ENCODE measurements around the gene URB1.

Gene URB1

DNA sequence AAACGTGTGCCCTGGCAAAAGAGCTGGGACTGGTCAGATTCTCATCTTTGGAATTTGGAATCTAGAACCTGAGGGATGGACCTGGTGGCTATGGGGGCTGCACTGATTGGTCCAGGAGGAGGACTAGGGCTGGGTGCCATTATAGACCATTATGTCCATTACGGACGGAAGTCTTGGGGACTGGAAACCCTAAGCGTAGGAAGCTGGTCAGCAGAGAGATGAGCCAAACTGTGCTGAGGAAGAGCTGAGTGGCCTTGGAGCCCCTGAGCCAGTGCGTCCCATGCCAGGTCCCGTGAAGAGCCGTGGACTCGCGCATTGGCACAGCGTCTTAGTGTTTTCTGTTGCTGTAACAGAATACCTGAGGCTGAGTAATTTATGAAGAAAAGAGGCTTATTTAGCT, 84.1 kb downstream of the URB1 start:
- Histone ChIP-seq H3K27ac (ENCODE audit: low read depth, low read length, poor library complexity, severe bottlenecking) (no peak overlapping the region), H3K36me3 (ENCODE audit: insufficient read depth, low read length) (peaks cover 44% of the 10 kb centered on the region), H3K9me3 (ENCODE audit: low read length) (no peaks in the 10 kb centered on the region), H3K79me2 (ENCODE audit: insufficient read depth, low read length) (no peaks in the 10 kb centered on the region), H3K27me3 (ENCODE audit: insufficient read depth, low read length) (no peaks in the 10 kb centered on the region), H3K4me2 (ENCODE audit: low read length) (no peak overlapping the region), H2AFZ (ENCODE audit: low read length) (no peak overlapping the region), H3F3A (ENCODE audit: insufficient read depth, low read length) (no peaks in the 10 kb centered on the region), H3K9ac (ENCODE audit: low read length) (no peak overlapping the region), H3K4me1 (ENCODE audit: insufficient read depth, low read length, severe bottlenecking) (no peaks in the 10 kb centered on the region), H3K9me2 (ENCODE audit: low read depth, low read length) (no peaks in the 10 kb centered on the region), H4K20me1 (ENCODE audit: insufficient read depth, low read length) (no peaks in the 10 kb centered on the region), H3K4me3 (ENCODE audit: low read depth, low read length, poor library complexity, severe bottlenecking) (no peak overlapping the region)
- TF ChIP-seq, protein P1, sequence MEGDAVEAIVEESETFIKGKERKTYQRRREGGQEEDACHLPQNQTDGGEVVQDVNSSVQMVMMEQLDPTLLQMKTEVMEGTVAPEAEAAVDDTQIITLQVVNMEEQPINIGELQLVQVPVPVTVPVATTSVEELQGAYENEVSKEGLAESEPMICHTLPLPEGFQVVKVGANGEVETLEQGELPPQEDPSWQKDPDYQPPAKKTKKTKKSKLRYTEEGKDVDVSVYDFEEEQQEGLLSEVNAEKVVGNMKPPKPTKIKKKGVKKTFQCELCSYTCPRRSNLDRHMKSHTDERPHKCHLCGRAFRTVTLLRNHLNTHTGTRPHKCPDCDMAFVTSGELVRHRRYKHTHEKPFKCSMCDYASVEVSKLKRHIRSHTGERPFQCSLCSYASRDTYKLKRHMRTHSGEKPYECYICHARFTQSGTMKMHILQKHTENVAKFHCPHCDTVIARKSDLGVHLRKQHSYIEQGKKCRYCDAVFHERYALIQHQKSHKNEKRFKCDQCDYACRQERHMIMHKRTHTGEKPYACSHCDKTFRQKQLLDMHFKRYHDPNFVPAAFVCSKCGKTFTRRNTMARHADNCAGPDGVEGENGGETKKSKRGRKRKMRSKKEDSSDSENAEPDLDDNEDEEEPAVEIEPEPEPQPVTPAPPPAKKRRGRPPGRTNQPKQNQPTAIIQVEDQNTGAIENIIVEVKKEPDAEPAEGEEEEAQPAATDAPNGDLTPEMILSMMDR (IDR thresholded peaks at IDR 0.05; ENCODE audit: low read length) = no peak
- TF ChIP-seq EZH2 (IDR thresholded peaks at IDR 0.05; ENCODE audit: borderline replicate concordance, low read length) = no peak

DNA sequence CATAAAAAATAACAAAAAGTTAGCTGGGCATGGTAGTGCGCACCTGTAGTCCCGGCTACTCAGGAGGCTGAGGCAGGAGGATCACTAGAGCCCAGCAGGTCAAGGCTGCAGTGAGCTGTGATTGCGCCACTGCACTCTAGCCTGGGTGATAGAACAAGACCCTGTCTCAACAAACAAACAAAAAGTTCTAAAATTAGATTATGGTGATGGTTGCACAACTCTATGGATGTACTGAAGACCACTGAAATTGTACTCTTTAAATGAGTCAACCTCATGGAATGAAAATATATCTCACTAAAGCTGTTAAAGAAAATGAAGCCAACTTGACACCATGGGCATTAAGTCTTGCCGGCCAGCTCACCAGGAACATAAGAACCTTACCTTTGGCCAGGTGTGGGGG, 85.1 kb downstream of the URB1 start:
- Histone ChIP-seq H3K27me3 (ENCODE audit: insufficient read depth, low read length) (no peaks in the 10 kb centered on the region), H4K20me1 (ENCODE audit: insufficient read depth, low read length) (no peaks in the 10 kb centered on the region), H3K9me3 (ENCODE audit: low read length) (no peaks in the 10 kb centered on the region), H3K4me2 (ENCODE audit: low read length) (no peak overlapping the region), H3K9me2 (ENCODE audit: low read depth, low read length) (no peaks in the 10 kb centered on the region), H3K36me3 (ENCODE audit: insufficient read depth, low read length) (peaks cover 35% of the 10 kb centered on the region), H2AFZ (ENCODE audit: low read length) (no peak overlapping the region), H3F3A (ENCODE audit: insufficient read depth, low read length) (no peaks in the 10 kb centered on the region), H3K9ac (ENCODE audit: low read length) (no peak overlapping the region), H3K27ac (ENCODE audit: low read depth, low read length, poor library complexity, severe bottlenecking) (no peak overlapping the region), H3K4me3 (ENCODE audit: low read depth, low read length, poor library complexity, severe bottlenecking) (no peak overlapping the region), H3K4me1 (ENCODE audit: insufficient read depth, low read length, severe bottlenecking) (no peaks in the 10 kb centered on the region), H3K79me2 (ENCODE audit: insufficient read depth, low read length) (no peaks in the 10 kb centered on the region)
- TF ChIP-seq, protein P1 (IDR thresholded peaks at IDR 0.05; ENCODE audit: low read length) = no peak
- TF ChIP-seq EZH2 (IDR thresholded peaks at IDR 0.05; ENCODE audit: borderline replicate concordance, low read length) = no peak

DNA sequence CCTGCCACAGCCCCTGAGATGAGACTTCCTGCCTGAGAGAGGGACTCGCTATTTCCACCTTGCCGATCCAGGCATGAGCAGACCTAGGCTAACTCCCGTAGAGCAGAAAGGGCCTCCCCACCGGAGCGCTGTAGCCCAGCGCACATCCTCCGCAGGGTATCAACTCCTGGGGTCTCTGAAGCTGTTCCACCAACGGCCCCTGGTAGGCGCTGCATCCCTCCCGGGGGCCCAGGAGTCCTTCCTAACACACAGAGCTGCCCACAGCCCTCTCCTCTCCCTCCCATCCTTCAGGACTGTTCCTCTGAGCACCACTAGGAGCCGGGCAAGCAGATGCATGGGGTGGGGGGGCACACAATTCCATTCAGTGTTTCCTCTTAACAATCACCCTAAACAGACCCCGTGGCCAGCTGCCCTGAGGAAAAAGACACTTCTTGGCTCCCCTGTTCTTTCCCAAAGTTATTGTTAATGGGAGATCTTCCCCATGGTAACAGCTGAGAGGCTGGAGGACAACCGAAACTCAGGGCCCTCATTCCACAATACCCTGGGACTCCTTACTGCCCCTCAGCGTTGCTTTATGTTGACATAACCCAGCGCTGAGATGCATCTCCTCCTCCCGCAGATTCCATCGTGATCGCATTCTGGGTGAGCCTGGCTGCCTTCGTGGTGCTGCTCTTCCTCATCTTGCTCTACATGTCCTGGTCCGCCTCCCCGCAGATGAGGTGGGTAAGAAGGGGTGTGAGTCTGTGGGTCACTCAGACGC, 86.6 kb downstream of the URB1 start:
- no peaks in the 10 kb centered on the region for H3K4me1 ChIP-seq (ENCODE audit: insufficient read depth, low read length, severe bottlenecking)
- H4K20me1 ChIP-seq (ENCODE audit: insufficient read depth, low read length) = no peaks in the 10 kb centered on the region
- no peak overlapping the region for H3K27ac ChIP-seq (ENCODE audit: low read depth, low read length, poor library complexity, severe bottlenecking)
- H3K4me2 ChIP-seq (ENCODE audit: low read length) = no peak overlapping the region
- no peak overlapping the region for H3K9ac ChIP-seq (ENCODE audit: low read length)
- TF ChIP-seq, protein P1 (IDR thresholded peaks at IDR 0.05; ENCODE audit: low read length) = peak; percentile 9; the same call in 1 of the 2 replicates
- TF ChIP-seq EZH2 (IDR thresholded peaks at IDR 0.05; ENCODE audit: borderline replicate concordance, low read length) = no peak
- H3K4me3 ChIP-seq (ENCODE audit: low read depth, low read length, poor library complexity, severe bottlenecking) = no peak overlapping the region
- no peaks in the 10 kb centered on the region for H3K27me3 ChIP-seq (ENCODE audit: insufficient read depth, low read length)
- no peaks in the 10 kb centered on the region for H3K9me3 ChIP-seq (ENCODE audit: low read length)
- H3F3A ChIP-seq (ENCODE audit: insufficient read depth, low read length) = no peaks in the 10 kb centered on the region
- H3K9me2 ChIP-seq (ENCODE audit: low read depth, low read length) = no peaks in the 10 kb centered on the region
- H3K36me3 ChIP-seq (ENCODE audit: insufficient read depth, low read length) = peaks cover 34% of the 10 kb centered on the region; the same call in 1 of the 2 replicates
- H3K79me2 ChIP-seq (ENCODE audit: insufficient read depth, low read length) = no peaks in the 10 kb centered on the region
- no peak overlapping the region for H2AFZ ChIP-seq (ENCODE audit: low read length)
